ENCODE measurements around the gene SEL1L3.
A peak's percentile ranks its signal among the peaks of the same experiment; 100 is the strongest.

SEL1L3 gene

DNA sequence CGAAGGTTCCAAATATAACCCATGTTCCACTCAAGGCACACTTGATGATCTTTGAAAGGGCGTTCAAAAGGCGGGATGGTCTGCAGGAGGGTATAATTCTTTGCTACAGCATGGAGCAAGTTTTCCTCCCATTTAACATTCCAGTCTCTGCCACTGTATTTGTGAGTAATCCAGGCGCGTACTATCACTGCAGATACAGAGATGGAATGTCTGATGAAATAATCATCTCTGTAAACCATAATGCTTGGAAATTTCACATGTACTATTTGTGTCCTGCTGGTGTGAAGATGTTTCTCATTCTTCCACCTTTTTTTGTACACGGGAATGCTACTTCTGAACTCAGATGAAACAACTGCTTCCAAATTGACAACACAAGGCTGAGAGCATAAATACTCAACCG is 15.5 kb downstream of the SEL1L3 start:
- DNase-seq: no peak

DNA sequence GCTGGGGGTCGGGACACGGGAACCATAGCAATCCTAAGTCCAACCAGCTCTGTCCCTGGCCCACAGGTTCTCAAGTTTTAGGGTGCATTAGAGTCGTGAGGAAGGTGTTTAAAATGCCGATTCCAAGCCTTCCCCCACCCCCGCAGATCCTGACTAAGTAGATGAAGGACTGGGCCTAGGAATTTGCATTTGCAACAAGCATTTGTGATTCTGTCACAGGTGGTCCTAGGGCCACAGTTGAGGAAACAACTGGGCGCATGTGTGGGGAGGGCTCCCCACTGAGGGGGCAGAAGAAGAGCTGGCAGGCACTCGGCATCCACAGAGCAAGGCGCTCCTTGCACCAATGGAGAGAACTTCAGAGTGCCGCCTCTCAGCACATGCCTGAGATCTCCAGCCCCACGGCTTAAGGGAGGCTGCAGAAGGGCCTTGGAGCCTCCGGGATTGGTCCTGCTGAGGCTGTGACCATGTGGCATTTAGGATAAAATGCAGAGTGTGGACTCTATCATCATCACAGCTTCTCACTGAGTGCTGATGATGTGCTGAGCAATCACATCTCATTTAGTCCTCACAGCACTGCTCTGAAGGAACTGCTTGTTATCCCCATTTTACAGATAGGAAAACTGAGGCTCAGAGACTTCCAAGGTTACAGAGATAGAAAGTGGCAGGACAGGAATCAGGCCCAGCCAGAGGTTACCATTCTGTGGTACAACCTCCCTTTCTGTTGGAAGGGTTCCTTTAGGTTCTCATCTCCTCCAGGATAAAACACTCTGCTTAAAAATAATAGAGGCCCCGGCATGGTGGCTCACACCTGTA is 16.7 kb downstream of the SEL1L3 start:
- no peak for DNase-seq

DNA sequence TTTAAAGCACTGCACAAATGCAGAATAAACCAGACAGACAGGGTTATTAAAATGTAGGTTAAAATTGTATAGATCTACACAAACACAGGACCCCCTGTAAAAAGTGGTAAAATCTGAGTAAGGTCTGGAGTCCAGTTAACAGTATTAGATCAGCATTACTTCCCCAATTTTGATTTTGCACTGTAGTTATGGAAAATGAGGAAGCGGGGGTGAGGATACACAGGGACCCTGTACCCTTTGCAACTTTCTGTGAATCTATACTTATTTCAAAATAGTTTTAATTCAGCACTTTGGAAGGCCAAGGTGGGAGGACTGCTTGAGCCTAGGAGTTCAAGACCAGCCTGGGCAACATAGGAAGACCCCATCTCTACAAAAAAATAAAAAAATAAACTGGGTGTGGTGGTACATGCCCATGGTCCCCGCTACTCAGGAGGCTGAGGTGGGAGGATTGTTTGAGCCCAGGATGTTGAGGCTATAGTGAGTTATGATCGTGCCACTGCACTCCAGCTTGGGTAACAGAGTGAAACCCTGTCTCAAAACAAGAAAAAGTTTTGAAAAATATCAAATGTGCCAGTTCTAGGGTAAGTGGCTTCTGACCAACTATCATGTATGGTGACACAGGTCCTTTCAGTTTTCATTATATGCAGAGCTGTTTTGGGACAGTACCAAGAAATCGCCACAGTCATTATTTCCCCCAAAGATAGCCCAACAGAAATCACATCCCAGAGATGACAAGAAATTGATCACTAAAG is 17.7 kb downstream of the SEL1L3 start:
- DNase-seq: peak; percentile 46

DNA sequence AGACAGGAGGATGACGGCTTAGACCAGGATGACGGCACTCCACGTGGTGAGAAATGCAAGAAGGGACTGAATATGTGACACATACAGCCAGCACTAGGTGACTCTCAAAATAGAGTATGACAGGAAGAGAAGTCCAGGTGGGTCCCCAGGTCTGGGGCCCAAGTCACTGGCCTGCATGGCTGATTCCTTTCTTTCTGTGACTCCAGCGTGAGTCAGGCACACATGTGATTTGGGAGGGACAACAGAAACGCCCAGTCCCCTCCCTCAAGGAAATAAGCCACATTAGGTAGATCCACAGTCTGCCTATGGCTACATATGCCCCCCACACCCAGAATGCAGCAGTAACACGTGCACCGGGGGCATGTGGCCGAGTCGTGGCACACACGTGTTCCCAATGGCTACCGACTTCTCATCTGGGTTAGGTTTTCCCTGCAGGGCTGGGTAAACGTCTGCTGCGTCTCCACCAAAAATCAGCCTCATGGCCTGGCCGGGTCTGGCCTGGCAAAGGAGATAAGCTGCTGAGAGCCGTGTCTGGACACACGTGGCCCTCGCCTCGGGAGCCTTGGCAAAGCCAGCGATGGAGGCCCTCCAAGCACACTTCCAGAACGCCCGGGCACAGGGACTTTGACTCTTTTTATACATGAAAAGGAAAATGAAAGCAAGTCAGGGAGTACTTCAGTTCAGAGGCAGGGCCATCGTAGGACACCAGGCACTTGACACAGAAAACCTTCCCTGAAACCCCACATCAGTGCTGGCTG is 19.3 kb downstream of the SEL1L3 start:
- DNase-seq: no peak

DNA sequence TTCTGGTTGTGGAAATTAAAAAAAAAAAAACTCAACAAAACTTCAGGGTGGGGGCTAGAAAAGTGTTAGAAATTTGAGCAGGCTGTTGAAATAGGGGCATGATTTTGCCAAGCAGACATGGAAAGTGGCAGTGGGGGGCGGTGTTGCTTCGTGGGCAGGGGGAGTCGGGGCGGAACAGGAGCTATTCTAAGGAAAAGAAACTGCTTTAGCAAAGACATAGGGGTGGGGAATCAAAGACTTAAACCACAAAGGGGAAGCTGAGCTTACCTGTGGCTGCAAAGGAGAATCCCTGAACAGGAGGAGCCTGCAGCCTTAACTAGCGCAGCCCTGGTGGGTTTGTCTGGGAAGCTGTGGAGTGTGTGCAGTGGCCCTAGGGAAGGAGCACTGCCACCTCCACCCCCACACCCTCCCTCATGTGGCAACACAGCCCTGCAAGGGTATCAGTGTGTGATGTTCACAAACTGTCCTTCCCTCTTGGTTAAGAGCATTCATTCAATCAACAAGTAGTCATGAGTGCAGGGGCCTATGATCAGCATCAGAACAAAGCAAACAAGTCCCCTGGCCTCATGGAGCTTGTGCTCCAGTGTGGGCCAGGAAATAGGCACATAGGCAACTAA is 20.5 kb downstream of the SEL1L3 start:
- peak; percentile 52 for DNase-seq

DNA sequence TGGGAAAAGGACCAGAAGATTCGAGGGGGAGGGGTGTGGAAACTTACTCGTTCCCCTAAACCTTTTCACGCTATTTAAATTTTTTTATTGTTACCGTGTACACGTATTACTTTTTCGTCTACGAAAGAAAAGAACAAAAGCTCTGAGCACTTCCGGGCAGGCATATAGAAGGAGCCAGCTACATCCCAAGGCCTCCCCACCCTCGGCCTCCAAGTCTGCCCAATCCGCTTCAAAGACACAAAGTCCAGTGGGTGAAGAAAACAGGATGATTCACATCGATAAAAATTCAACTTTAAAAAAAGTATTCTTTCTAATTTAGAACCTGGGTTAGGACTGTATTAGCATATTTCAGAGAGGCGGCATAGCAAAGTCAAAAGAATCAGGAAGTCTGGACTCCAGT is 23.1 kb downstream of the SEL1L3 start:
- no peak for DNase-seq

DNA sequence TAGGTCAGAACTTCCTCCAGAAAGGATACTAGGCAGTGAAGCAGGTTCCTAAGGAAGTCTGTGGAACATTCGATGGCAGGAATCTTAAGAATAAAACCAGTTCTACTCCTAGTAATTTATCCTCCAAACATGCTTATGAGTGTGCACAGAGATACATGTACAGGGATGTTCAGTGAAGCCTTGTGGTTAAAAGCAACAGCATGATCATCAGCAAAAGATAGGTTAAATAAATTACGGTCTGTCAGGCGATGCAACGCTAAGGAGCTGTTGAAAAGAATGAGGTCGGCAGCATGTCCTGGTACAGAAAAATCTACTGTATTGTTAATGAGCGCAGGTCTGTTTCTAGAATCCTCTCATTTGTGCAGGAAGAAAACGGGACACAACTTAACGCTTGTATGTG is 23.6 kb downstream of the SEL1L3 start:
- DNase-seq: no peak

DNA sequence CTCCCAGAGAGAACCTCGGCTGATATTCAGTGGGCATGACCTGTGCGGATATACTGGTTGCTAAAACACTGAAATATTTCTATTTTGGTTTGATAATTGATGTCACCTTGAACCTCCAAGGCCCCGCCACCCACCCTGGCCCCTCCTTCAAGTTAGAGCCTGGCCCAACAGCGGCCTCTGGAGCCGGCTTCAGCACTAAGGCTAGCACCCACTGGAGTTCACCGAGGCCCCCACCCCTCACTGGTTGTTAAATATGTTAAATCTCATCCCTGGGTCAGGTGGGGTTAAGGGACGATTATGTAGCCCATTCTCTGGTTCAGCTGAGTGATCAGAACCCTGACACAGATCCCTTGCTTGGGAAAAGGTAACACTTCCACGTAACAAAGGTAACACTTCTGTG is 24.3 kb downstream of the SEL1L3 start:
- DNase-seq: no peak

DNA sequence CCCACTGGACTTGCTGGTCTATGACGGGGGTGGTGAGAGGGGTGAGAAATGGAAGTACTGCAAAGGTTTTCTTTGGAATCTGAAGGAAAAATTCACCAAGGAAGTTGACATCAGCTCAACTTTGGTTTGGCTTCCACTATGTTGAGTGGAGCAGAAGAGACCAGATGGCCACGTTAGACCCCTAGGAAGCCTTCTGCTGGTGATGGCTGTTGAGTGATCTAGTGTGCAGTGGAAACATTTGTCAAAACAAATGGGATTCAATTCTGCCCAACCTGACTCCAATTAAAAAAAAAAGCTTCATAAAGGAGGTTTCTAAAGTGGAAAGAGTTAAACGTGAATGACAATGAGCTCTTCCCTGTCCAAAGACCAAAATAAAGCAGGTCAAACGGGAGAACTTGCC is 25.7 kb downstream of the SEL1L3 start:
- no peak for DNase-seq

DNA sequence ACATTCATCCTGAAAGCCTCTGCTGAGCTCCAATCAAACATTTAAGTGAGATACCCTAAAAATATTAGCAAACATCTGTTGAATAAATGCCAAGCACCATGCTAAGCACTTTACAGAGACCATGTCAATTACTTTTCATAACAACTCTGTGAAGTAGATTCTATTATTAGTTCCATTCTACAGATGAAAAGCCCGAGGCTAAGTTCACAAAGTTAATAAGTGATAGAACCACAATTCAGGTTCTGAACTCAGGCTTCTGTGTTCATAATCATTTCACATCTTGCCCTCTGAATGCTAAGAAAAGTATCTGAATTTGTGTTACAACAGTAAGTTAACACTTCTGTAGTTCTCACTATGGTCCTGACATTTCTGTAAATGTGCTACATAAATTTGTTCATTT is 27.4 kb downstream of the SEL1L3 start:
- DNase-seq: no peak

DNA sequence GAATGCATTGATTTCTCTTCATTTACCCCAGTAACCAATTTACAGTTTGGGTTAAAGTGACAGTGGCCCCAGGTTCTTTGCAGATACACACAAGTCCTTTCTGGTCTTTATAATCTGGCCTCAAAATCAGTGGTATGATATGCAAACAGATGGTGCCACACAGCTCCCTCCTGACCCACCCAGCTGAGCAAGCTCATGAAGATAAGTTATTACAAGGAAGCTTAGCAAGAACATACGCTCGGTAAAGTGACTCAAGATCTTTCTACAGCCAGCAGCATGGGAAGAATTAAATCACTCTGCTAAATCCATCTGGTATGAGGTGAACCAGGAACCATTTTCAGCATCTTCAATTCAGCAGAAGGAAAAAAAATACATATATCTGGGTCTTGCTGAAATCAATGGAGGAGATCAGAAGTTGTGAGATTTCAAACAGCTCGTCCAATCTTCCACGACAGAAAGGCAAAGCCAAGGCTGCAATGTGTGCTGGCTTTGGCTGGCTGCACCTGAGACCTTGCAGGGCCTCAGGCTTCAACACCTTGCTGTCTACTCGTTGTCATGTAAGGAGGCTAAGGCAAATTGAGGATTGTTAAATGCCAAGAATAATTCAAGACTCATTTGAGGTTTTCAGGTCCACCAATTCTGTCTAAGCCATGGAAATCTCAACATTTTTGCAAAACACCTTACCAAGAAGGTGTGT is 28.2 kb downstream of the SEL1L3 start:
- no peak for DNase-seq

DNA sequence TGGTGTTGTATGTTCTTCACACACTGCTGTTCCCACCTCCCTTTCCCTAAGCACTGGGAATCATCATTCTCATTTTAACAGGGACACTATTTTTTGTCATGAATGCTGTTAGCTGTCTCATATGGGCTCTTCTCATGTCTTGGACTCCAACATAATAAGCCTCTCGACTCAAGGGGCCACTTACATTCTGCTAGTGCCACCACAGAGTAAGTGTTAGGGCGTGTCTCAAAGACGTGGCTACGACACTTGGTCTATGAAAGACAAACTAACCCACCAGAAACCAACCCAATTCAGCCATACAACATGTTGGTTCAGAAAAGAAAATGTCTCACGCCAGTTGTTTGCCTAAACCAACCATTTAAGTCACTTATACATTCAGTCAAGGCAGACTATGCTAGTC is 32.2 kb downstream of the SEL1L3 start:
- no peak for DNase-seq

DNA sequence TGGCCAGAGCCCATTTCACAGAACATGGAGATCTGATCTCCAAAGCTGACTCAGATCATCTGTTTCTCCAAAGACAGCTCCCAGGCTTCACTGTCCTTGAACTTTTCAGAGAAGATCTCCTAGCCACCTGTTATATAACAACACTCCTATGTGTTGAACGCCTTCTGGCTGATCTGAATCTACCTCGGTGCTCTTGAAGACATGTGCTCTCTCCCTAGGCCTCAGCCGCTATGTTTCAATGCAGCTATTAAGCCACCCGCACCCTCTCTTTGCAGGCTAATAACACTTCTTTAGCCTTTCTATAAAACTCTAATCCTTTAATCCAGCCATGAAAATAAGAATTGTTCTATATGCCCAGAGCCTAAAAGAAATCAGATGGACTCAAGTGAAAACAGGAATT is 34.9 kb downstream of the SEL1L3 start:
- no peak for DNase-seq

DNA sequence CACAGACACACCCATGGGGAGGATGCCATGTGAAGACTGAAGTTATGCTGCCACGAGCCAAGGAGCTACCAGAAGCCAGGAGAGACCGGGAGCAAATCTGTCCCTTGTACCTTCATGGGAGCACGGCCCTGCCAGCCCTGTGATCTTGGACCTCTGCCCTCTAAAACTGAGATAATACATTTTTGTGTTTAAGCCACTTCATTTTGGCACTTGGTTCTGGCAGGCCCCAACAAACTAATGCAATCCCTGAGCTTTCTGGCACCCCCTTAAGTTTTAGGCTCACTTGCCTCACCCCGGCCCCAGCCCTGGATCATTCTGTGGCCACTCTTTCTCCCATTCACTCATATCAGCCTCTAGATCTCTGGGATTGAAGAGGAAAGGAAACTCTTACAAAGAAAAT is 35.4 kb downstream of the SEL1L3 start:
- DNase-seq: no peak

DNA sequence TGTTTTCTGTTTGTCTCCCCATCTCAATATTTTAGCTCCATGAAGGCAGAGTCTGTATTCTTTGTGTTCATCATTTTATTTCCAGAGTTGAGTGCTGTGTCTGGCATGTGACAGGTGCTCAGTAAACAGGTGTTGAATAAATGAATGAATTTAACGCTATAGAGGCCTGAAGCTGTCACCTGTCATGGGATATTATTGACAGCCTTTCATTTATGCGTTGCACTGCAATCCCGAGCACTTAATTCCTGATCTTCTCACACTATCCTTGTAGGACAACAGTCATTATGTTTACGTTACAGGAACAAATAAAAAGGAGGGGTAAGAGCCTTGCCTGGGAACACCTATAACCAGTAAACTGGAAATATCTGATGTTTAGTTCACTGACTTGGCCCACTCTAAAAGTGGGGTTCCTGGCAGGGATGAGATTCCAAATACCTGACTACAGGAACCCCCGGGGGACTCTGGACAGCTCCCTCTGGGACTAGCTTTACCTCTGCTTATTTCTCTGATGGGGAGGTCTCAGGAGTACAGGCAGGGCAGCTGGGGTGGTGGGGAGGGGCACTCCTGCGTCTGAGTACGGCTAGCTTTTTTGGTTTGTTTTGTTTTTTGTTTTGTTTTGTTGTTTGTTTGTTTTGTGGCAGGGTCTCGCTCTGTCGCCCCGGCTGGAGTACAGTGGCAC is 36.6 kb downstream of the SEL1L3 start:
- DNase-seq: no peak

DNA sequence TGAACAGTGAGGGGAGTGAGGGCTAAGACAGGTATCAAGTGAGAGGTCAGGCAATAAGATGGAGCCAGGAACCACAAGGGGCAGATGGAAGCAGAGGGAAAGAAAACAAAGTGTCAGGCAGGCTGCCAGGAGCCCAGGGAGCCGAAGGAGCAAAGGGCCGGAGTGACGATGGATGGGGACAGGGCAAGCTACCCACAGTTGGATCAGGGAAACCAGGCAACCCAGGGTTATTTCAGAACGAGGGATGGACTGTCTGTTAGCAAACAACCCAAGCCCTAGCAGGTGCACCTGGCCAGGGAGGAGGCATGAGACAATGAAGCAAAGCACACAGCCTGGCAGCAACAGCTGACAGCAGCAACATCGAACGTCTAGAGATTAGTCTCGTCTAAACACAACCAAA is 39.2 kb downstream of the SEL1L3 start:
- no peak for DNase-seq

DNA sequence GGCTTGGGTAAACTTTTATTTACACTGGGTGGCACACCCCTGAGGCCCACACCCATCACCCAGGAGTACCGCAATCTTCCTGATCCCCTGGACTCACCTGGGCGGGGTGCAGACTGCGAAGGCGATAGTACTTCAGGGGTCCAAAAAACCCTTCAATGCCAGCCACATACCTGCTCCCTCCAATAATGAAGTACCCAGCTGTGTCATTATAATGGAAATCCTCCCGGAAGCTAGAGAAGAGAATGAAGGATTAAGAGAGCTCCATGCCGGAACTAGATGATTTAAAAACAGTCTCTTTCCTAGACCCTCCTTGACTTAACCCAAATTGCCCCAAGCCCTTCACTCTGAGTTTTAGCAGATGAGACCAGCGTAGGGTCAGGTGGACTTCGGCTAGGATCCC is 40.9 kb downstream of the SEL1L3 start:
- DNase-seq: no peak

DNA sequence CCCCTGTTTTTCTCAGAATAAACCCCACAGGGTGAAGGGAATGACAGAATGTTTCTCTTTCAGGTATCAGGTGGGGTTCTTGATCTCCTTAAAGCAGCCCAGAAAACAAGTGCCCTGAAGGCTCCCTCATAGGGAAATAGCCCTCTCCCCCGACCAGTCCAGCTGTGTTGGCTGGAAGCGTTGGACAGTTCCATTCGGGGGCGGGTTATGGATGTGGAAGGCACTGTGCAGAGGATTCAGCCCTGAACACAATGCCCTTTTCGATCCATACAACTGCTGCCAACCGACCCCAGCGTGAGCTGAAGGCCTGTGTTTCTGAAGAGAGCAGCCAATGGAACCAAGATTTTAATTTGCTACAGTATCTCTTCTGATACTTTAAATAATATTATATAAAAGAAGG is 41.5 kb downstream of the SEL1L3 start:
- DNase-seq: no peak

DNA sequence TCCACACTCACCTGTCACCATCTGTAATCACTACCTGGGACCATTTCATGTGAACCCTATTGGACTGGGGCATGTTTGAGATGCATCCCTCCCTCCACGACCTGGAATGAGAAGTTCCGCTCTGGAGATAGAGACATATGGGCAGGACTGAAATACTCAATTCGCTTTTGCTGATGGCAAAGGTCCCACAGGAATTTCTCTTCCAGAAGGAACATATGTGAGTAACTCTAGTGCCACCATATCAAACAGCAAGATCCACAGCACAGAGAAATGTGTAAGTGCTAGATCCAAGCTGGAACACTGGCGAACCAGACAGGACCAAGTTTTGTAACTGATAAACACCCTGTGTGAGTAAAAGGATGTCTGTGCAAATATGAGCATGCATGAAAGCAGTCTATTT is 43.9 kb downstream of the SEL1L3 start:
- no peak for DNase-seq

DNA sequence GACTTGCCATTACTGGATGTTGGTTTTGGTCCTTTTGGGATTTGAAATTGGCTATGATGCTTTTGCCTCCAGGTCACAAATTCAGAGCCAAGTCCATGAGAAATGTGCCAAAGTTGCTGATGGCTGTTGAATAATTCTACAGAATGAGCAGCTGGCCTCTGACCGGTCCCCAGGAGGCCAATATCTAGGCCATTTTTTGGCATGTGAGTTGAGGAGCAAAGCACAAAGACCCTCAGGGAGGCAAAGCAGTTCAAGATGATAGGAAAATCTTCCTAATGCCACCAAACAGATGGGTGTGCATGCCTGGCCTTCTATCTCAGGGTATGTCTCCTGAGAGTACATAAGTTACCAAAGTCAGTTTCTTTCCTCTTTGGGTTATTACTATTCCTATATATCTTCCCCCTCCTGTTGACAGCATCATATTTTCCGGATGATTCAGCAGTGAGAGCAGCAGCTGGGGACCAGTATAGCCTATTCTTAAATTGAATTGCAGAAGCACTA is 44.4 kb downstream of the SEL1L3 start:
- no peak for DNase-seq

DNA sequence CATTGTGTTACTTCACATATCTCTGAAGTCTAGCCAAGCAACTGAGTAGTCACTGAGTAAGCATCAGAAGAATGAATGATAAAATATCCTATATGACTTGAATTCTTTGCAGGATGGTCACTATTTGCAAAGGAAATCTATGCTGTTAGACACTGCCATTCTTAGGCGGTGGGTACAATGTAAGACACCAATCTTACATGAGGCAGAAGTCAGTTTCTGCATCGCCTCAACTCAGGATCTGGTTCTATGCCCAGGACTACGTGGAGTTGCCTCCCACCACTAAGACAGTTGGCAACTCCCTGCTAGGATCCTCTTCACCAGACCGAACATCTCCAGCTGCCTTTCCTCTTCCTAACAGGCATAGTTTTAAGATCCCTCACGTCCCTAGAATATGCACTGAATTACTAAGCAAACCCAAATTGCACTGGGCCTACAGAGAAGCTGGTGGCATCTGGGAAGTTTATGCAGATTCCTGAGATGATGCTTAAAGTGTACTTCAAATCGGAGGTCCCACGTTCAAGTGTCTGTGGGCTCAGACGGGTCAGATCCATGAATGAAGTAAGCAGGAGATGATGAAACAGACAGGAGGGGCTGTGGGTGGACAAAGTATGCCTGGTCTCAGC is 45.6 kb downstream of the SEL1L3 start:
- DNase-seq: no peak
